Left lung (tissue), 10 donors: ENCODE results near the gene KCNF1. TPM values are rescaled to one million over a fixed set of nuclear protein-coding genes. Genes with fewer than 3 reads are reported as not detected.

Source experiments
- ATAC-seq: fragments of 200-7000 bp; cut with Tn5 transposase; one replicate; pipeline ENCODE4 v1.9.1; 2020; ENCODE audit warnings: moderate library complexity
- DNase-seq, 4 donors: peaks; one replicate each; pipeline ENCODE4 v3.0.0-alpha.2; 2013 to 2020
- H3K27ac ChIP-seq, 2 donors: fragments of 200-600 bp; sonication (generic) in 1 of 2; one replicate each; pipeline versions ENCODE4 v1.5.0 to v1.8.0; 2020 to 2021
- H3K27me3 ChIP-seq, 2 donors: fragments of 200-600 bp; sonication (generic) in 1 of 2; one replicate each; pipeline versions ENCODE4 v1.5.0 to v1.8.0; 2020 to 2021
- H3K36me3 ChIP-seq, 2 donors: fragments of 200-600 bp; sonication (generic) in 1 of 2; one replicate each; pipeline versions ENCODE4 v1.5.0 to v1.8.0; 2020 to 2021
- H3K4me1 ChIP-seq, 2 donors: fragments of 200-600 bp; one replicate each; pipeline ENCODE4 v1.8.0; 2021
- H3K4me3 ChIP-seq, 2 donors: fragments of 200-600 bp; sonication (generic) in 1 of 2; one replicate each; pipeline versions ENCODE4 v1.5.0 to v1.8.0; 2020 to 2021; ENCODE audit warnings: mild to moderate bottlenecking in 1 of 2
- H3K9me3 ChIP-seq, 2 donors: fragments of 200-600 bp; sonication (generic) in 1 of 2; one replicate each; pipeline versions ENCODE4 v1.5.0 to v1.8.0; 2020 to 2021
- CTCF ChIP-seq, 2 donors: fragments of 200-600 bp; sonication (generic) in 1 of 2; IDR thresholded peaks; one replicate each; pipeline versions ENCODE4 v1.5.0 to v1.8.0; 2021; ENCODE audit warnings: antibody characterized with exemption in 2 of 2
- intact Hi-C, 2 donors: fragments of 100-400 bp; cut with DNase I; formaldehyde crosslinking; loops; one replicate each; pipeline versions ENCODE4 v1.11.2 to v1.14.2; 2022
- polyA plus RNA-seq, 6 donors: library from polyadenylated mRNA; unstranded; fragments of 120-200 nt; gene quantifications; one replicate each; pipeline ENCODE4 v1.2.1, GENCODE V29; 2013; ENCODE audit not compliant: insufficient read length in 6 of 6
- total RNA-seq, 2 donors: library from RNA; stranded (reverse); fragmentation: NEBNext Ultra II Directional; extraction: Animal tissue kit (Norgen Biotek cat#: 25700); gene quantifications; one replicate each; pipeline ENCODE4 v1.2.1, GENCODE V29; 2021
- donor health status: DM: no; HTN: yes; CAD: no.
- donor health status: DM: no; HTN: no; CAD: no.

The KCNF1 gene
- total and polyA plus RNA-seq, 8 donors = 0.98 to 2.5 (median 1.8) TPM; not detected in 2

- Histone ChIP-seq H3K9me3 (no peaks in the 10 kb centered on the region), H3K27ac (no peak overlapping the region), H3K4me3 (no peak overlapping the region), H3K27me3 (peaks cover 30 to 63% of the 10 kb centered on the region in 2 donors), H3K36me3 (no peaks in the 10 kb centered on the region), H3K4me1 (peaks cover 0 to 7% of the 10 kb centered on the region in 2 donors)
- TF ChIP-seq CTCF (IDR thresholded peaks at IDR 0.05) = no peak
- DNase-seq = no peak
- no peak for ATAC-seq
- intact Hi-C loops = no loop called here
Measured at GRCh38 chr2:10915731-10916276, 4.1 kb downstream of the KCNF1 start.

GRCh38 chr2:10916953-10917352 lies 5.2 kb downstream of the KCNF1 start:
- Histone ChIP-seq H3K4me3 (no peak overlapping the region), H3K9me3 (no peaks in the 10 kb centered on the region), H3K4me1 (peaks cover 0 to under 1% of the 10 kb centered on the region in 2 donors), H3K36me3 (no peaks in the 10 kb centered on the region), H3K27ac (no peak overlapping the region), H3K27me3 (peaks cover 21 to 60% of the 10 kb centered on the region in 2 donors)
- no peak for DNase-seq
- ATAC-seq = no peak
- intact Hi-C loops = no loop called here
- no peak for TF ChIP-seq CTCF (IDR thresholded peaks at IDR 0.05)

- H3K9me3 ChIP-seq = no peaks in the 10 kb centered on the region
- intact Hi-C loops = no loop called here
- no peak for TF ChIP-seq CTCF (IDR thresholded peaks at IDR 0.05)
- ATAC-seq (no peak), DNase-seq (no peak)
- no peaks in the 10 kb centered on the region for H3K36me3 ChIP-seq
- peaks cover 13 to 59% of the 10 kb centered on the region in 2 donors for H3K27me3 ChIP-seq
- H3K4me1 ChIP-seq = no peaks in the 10 kb centered on the region
- H3K4me3 ChIP-seq = no peak overlapping the region
- no peak overlapping the region for H3K27ac ChIP-seq
Measured at GRCh38 chr2:10917927-10918326, 6.2 kb downstream of the KCNF1 start.

GRCh38 chr2:10918661-10919409 lies 7.1 kb downstream of the KCNF1 start:
- DNase-seq (peak in 1 of 4 donors; percentile 34), ATAC-seq (no peak)
- no peaks in the 10 kb centered on the region for H3K4me1 ChIP-seq
- no peaks in the 10 kb centered on the region for H3K9me3 ChIP-seq
- no peak overlapping the region for H3K4me3 ChIP-seq
- TF ChIP-seq CTCF (IDR thresholded peaks at IDR 0.05) = no peak
- no peaks in the 10 kb centered on the region for H3K36me3 ChIP-seq
- H3K27me3 ChIP-seq = peaks cover 4 to 51% of the 10 kb centered on the region in 2 donors
- no peak overlapping the region for H3K27ac ChIP-seq
- intact Hi-C loops = no loop called here

GRCh38 chr2:10919410-10919770 lies 7.7 kb downstream of the KCNF1 start:
- H3K27ac ChIP-seq = no peak overlapping the region
- intact Hi-C loops = no loop called here
- TF ChIP-seq CTCF (IDR thresholded peaks at IDR 0.05) = no peak
- no peak overlapping the region for H3K4me3 ChIP-seq
- ATAC-seq = no peak
- no peaks in the 10 kb centered on the region for H3K9me3 ChIP-seq
- H3K4me1 ChIP-seq = no peaks in the 10 kb centered on the region
- no peaks in the 10 kb centered on the region for H3K36me3 ChIP-seq
- DNase-seq = no peak
- H3K27me3 ChIP-seq = peaks cover 0 to 47% of the 10 kb centered on the region in 2 donors
